Stimulated activated CD8-positive, alpha-beta memory T cell treated with anti-CD3 and anti-CD28 coated beads, Interleukin-12 subunit alpha, Interleukin-12 subunit beta, amount 100 ng/mL, for 24 hours (primary cell): ENCODE results near the gene INPP4B.
A peak's percentile ranks its signal among the peaks of the same experiment; 100 is the strongest.

Source experiments
- DNase-seq: peaks from one replicate; pipeline ENCODE4 v3.0.0-alpha.2; 2020; ENCODE audit errors: extremely low read depth

The INPP4B gene

DNA sequence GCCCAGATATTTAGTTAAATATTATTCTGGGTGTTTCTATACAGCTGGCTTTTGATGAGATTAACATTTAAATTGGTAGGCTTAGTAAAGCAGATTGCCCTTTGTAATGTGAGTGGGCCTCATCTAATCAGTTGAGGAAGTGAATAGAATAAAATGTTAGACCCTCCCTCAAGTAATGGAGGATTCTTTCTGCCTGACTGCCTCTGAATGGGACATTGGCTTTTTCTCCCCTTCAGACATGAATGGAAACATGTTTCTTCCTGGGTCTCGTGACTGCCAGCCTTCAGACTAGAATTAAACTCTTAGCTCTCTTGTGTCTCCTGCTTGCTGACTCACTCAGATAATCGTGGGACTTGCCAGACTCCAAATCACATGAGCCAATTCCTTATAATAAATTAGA lies 266.7 kb downstream of the INPP4B start:
- no peak for DNase-seq

DNA sequence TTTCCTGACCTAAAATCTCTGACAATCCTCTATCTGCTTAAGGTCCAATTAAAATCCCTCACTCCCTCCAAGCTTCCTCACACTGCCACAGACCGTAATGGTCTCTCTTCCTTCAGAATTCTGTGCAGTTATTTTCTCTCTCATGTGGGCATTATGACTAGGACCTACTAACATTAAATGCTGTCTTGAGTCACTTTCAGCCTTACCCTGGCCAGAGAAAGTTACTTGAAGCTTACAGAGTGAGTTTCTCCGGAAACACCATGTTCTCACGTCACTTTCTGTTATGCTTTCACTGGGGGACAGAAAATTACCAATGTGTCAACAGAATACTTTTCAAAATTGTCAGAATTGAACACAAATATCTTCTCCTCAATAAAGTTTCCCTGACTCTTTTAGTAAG lies 271.8 kb downstream of the INPP4B start:
- no peak for DNase-seq

DNA sequence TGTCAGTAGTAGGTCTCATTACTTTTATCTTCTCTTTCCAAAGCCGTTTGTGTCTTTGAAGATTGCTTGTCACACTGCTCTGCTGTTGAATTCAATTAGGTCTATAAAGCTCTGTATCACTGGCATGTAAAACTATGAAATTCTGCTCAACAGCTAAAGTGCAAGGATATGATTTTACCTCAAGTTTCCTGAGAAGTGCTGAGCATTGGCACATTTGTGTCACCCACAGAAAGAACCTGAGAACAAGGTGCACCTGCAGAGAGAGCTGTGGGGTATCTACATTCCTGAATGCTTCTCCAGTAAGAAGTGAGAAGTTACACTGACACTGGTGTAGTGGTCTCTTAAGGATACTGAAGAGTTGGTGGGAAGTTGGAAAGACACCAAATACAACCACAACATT lies 274.0 kb downstream of the INPP4B start:
- no peak for DNase-seq

DNA sequence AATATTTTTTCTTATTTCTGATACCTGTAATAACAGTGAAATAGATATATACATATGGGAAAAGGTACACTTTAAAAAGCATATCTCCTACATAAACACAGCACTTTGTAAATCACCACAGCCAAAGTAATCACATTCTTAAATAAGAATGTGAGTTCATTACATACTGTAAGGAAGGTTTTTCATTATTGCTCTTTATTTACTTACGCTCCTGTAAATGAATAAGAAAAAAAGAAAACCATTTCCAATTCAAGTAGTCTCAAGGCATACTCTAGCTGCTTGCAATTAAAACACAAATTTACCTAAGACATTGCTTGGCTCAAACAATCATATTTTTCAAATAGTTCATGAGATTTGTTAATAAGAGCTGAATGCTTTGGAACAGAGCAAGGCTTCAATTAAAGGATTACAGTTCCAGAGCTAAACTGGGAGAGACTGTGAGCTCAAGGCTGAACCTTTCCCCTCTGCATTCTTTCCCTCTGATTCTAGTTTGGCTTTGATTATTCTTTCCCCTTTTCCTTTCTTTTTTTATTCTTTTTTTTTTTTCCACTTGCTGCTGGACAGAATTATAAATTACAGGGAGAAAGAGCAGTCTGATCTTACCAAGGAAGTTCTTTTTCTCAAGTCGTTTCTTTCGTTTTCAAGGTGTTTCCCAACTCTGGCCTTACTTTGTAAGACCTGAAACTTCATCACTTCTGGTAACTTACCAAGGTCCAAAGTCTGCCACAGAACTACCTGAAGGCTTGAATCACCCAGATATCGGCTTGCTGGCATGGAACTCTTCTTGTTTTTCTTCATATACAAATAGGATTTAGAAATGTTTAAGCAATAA lies 278.3 kb downstream of the INPP4B start:
- no peak for DNase-seq

DNA sequence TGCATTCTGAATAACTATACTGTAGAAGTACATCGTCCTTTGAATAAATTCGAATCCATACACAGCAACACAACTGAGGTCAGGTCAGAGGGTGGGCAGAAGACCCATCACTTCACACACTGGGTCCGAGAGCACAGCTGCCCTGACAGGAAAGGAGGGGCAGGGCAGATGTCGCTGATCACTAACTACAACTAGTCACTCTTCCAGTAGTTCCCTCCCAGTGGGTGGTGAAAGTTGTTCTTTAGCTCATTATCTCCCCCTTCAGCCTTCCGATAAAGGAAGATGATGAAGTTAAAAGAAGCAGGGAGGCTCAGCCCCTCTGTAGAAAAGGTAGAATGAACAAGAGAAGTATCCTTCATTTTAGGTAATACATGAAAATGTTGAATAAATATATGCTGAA lies 278.9 kb downstream of the INPP4B start:
- DNase-seq, result peak; percentile 10

DNA sequence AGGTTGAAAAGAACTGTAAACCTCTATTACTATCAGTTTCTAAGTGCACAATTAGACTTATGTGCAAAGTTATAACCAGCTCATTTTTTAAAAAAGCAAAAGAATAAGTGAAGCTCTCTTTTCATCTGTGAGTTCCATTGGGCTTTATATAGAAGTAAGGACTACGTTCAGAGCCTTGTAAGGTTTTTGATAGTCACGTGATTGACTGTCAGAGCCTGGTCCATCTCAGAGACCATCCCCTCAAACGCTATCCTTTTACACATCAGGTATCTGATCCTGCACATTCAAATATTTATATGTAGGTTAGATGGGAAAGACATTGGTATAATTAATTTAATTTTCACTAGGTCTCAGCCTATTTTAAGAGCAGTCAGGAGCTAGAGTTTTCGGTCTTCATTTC lies 279.3 kb downstream of the INPP4B start:
- no peak for DNase-seq

DNA sequence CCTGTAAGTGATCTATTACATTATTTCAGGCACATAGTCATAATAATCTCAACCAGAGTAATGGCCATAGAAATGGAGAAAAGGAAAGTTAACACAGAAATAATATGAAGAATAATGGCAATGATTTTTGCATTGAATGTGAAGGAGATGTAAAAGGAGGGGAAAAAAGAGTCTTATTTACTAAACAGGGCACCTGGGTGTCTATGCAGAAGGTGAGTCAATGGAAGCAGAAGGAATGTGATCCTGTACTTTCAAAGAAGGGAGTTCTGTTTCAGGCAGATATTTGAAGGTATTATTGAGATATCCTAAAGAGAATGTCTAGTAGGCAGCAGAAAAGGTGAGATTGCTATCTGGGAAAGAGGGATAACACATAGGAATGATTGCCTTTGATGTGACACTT lies 279.9 kb downstream of the INPP4B start:
- DNase-seq, result no peak

DNA sequence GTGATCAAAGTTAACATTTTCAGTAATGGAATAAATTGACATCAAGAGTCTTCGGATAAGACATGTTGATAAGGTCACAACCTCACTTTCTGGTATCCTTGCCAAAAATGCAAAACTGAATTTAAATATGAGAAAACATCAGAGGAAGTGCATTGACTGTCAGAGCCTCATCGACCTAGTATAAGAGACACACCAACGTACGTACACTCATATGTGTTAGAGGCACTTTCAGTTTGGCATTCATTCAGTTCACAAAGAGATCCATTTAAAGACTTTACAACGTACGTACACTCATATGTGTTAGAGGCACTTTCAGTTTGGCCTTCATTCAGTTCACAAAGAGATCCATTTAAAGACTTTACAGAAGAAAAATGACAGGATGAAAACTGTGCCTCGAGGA lies 280.3 kb downstream of the INPP4B start:
- DNase-seq, result no peak

DNA sequence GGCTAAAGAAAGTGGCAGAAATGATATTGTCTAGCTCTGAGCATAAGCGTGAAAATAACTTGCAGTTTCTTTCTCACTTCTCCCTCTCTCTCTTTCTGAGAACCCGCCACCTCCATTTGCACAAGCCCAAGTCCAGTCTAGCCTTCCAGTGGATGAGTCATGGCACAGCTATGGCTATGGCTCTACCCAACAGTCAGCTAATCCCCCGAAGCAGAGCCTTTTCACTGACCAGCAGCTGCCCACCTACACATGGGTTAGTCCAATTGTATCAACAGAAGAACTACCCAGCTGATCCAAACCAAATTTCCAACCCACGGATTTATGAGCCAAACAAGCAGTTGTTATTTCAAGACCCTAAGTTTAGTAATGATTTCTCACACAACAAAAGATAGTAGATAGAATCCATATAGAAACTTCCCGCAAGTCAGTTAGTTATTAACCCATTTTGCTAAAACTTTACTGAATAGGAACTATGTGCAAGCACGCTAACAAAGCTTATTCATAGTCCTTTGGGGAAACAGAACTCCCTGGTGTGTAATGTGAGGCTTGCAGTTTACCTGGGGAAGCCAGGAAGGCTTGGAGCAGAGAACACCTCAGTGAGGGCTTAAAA lies 282.3 kb downstream of the INPP4B start:
- DNase-seq, result no peak

DNA sequence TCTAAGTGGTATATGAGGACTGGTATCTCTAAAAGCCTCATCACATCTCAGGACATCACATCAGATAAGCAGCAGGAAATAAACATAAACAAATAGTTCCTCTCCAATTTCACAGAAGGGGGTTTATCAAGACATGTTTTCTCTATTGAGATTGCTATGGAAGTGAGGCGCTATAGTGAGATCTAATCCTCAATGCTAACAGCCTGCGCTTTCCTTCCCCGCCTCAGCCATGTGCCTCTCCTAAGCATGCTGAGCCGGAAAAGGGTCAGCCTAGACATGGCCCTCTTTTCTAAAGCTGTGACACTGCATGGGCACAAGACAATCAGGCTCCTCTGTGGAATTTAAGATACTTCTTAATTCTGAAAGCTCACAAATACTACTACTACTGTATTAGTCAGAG lies 286.1 kb downstream of the INPP4B start:
- no peak for DNase-seq

DNA sequence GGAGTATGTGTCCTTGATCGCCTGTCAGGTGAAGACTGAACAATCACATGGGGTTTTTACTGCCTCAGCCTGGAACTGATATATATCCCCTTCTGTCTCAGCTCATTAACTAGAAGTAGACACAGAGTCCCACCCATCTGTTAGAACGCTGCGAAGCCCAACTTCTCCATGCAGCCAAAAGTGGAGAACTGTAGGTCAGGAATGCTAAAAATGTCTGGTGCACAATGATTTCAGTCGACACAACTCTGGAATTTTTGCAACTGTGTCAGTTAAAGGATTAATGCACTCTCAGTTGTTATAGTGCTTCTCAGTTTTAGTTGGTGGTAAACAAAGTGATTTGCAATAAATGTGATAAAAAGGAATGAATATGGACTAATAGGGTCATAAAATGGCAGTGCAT lies 287.2 kb downstream of the INPP4B start:
- DNase-seq, result no peak

DNA sequence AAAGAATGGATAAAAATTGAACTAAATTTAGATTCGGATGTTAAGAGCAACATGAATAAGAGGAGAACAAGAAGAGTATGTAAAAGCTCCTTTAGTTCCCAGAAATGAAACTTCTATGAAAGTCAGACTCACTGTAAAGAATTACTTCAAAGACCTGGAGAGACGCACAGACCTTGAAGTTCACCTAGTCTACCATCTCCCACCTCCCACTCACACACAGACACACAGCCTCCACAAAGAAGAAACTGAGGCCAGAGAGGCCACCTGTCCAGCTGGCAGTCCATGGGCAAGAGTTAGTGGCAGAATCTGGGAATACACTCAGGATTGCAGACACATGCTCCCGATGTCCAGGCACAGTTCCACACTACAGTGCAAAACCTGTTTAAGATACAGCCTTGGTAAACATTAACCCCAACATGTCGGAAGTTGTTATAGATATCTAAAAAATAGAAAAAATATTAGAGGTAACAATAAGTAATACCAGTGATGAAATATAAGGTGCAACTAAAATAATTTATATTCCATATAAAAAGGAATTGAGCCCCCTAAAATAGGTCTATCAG lies 288.8 kb downstream of the INPP4B start:
- DNase-seq, result no peak

DNA sequence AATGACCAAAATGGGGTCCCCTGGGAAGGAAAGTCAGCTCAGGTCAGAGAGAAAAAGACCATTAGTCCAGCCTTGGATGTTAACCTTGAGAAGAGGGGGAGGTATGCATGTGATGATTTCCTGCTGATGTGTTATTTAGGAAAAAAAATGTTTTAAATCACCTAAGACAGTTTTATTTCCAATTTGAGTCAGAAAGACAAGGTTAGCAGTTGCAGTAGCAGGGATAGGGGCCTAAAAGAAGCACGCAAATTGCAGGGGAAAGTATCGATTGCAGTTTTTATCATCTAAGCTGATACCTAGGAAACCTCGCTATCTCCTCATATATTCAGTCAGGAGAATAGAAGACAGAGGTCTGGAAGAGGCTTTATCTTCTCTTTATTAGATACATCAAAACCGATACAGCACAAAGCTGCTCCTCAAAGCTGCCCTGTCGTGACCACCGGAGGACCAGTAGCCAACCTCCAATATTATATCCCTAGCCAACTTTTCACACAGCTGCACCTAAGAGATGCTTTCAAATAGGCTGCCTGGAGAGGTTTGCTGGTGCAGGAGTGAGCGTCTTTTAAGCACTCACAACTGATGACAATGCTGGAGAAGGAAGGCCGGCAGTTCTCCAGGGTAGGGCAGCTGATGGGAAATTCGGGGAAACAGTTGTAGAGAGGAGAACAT lies 289.4 kb downstream of the INPP4B start:
- no peak for DNase-seq

DNA sequence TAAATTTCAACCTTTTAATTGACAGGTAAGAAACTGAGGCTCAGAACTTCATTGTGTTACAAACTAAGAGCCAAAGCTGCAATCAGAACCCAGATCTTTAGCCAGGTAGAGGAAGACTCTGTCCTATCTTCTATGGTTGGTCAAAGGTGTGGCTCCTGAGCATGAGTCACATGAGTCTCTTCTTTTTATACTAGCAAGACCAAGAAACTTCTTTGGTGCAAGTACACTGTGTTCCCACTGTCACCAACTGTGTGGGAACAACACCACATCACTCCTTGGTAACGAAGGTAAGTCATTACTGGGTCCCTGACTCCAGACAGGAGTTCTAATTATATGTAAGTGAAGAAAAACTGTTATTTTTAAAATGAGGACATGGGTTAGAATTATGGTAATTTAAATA lies 290.1 kb downstream of the INPP4B start:
- no peak for DNase-seq

DNA sequence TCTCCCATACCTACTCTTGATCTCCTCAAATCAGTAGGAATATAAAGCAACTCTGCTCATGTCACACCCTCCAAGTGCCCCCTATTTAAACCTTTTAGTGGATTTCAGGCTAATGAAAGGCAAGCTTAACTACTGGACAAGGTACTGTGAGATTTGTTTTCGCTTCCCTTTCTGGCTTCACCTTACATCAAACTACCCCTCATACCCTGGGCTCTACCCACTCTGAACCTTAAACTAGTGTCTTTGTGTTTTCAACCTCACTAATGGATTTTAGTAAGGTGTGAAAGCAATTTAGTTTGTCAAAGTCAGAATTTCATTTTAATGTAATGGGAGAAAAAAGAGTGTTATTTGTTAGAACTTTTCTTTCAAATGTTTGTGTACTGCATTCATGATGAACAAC lies 291.7 kb downstream of the INPP4B start:
- DNase-seq, result no peak

DNA sequence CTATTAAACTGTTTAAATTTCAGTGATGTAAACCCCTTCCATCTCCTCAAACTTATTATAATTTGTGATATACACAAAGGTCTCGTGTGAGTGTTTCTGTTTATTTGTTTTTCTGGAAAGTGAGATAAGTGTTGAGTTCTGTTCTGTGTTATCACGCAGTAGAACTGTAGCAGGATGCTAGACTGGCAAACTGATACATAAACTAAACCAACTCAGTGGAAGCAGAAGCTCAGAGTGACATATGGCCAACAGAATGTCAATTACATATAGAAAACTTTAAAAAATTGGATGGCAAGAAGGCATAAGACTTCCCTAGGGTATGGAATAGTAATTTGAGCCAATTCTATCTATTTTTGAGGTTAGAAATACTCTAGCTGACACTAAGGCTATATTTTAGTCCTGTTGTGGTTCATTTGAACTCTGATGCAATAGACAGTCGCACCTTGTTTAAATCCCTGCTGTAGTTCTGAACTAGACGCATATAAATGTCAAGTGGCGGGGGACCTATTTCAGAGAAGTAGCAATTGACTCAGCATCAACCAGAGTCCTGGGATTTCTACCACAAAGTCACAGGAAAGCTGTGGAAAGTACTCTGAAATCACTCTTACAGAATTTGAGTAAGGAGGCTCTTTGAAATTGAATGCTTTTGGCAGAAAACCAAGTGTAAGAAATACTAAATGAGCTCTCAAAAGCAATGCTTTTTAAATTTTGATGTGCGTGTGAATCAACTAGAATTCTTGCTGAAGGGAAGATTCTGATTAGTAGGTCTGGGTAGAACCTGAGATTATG lies 294.4 kb downstream of the INPP4B start:
- DNase-seq, result no peak

DNA sequence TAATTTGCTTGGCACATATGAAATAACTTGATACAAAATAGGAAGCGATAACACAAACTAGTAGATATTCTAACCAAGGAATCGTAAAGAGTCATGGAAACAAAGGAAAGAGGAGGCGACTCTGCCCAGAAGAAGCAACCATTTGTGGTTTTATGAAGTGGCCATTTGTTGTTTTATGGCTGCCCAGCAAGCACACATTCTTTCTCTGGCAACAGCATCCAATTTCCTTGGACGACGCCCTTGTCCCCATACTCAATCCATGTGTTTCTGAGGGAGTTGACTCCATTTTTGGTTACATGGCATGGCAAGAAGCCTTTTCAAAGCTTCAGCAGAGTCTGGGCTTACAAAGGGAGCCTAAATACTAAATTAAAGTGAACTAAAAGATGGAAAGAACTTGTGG lies 295.1 kb downstream of the INPP4B start:
- DNase-seq, result no peak

DNA sequence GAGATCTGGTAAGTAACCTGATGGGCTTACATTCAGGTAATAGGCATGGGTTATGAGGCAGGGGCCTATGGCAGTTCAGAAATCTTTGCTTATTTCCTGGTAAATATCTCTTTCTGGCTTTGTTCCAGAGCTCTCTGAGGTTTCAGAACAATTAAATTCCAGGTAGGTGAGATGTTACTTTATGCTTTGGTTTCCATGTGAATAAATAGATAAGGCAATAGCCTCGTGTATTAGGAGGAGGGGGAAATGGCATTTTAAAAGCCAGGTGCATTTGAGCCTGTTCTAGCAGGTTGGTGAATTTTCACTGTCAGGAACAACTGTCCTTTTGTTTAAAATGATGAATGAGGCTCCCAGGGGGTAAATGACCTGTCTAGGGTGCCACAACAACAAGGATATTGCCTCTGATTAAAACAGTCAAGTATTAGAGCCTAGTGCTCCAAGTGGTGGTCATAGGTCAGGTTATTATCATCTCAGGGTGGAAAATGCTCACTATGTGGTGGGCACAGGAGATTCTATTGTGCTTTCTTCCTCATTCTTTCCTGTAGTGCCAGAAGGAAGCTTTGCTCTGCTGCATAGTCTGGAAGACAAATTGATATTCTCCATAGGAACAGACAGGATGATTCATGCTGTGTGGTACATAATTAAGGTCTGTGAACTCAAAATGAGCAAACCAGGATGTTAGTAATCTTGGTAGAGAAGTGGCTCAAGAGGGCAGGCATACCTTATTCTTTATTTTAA lies 296.2 kb downstream of the INPP4B start:
- no peak for DNase-seq

DNA sequence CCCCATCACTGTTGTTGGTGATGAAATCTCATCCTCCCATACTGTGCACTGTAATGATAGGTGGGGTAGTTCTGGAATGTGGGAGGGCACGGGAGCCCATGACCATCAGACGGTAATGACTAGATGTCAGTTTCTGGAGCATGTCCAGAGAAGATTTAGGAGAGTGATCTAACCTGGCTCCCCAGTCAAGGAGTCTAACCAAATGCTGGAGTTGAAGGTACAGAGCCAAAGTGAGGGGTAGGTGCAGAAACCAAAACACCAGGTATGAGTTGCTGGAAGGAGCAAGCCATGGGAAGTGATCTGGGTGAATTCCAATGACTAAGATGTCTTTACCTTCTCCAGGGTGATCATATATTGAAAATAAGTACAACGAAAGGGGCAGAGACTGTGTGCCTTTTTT lies 296.9 kb downstream of the INPP4B start:
- DNase-seq, result no peak

DNA sequence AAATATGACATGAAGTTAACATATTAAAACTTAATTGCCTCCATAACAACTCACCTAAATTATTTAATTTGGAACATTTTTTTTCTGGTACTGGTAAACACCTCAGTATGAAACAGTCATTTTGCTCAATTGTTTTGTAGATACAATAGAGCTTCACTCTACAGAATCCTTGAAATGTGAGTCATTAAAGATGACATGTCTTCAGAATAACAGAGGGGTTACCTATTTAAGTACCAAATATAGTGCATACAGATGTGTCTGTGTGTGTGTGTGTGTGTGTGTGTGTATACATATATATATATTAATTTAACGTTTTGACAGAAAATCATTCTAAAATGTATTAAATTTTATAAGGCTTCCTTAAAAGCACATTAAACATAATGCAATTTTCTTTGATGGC lies 297.6 kb downstream of the INPP4B start:
- no peak for DNase-seq

DNA sequence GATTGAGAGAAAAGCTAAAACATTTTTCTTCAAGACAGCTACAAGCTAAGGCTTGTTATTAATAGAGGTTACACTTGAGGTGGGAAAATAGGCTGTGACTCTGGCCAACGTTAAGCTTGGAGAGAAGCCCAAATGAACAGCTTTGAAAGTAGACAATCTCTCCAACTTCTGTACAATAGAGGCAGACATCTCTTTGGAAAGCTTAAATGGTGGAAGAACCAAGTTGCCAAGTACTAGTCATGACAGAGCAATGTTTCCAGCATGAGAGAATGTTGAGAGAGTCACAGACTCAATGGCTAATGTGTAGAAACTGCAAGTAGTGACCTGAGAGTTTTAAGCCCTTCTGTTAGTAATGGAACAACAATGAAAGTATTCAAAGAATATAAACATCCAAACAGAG lies 298.1 kb downstream of the INPP4B start:
- DNase-seq, result no peak
